ENCODE results near the gene ICA1. TPM values are rescaled to one million over a fixed set of nuclear protein-coding genes. Genes with fewer than 3 reads are reported as not detected.
A peak's percentile ranks its signal among the peaks of the same experiment; 100 is the strongest.

ICA1 gene
- total RNA-seq, 1 donor from 2014 or later: 54.9 TPM

GRCh38 chr7:8217200-8218068 lies 44.5 kb downstream of the ICA1 start:
- H3K4me1 ChIP-seq: peaks cover 19% of the 10 kb centered on the region
- no peaks in the 10 kb centered on the region for H3K27me3 ChIP-seq (ENCODE audit: low read depth)
- H3K27ac ChIP-seq (replicated peaks): no peak overlapping the region
- no peaks in the 10 kb centered on the region for H3K9me3 ChIP-seq (replicated peaks)
- H3K36me3 ChIP-seq: peaks cover 11% of the 10 kb centered on the region
- intact Hi-C loops (cut with micrococcal nuclease): no loop called here
- H3K4me3 ChIP-seq: no peak overlapping the region
- TF ChIP-seq CTCF (IDR thresholded peaks at IDR 0.05; ENCODE audit: borderline replicate concordance): peak; percentile 79
- DNase-seq: no peak

- no peak for TF ChIP-seq CTCF (IDR thresholded peaks at IDR 0.05; ENCODE audit: borderline replicate concordance)
Observed at GRCh38 chr7:8216334-8216690, 45.7 kb downstream of the ICA1 start.

GRCh38 chr7:8215648-8216333 lies 46.2 kb downstream of the ICA1 start:
- intact Hi-C loops (cut with micrococcal nuclease): no loop called here

More at GRCh38 chr7:8216334-8216690, 45.7 kb downstream of the ICA1 start:
- Histone ChIP-seq H3K4me3 (no peak overlapping the region), H3K4me1 (peaks cover 30% of the 10 kb centered on the region), H3K9me3 (replicated peaks) (no peaks in the 10 kb centered on the region), H3K27me3 (ENCODE audit: low read depth) (no peaks in the 10 kb centered on the region), H3K36me3 (peaks cover 11% of the 10 kb centered on the region), H3K27ac (replicated peaks) (no peak overlapping the region)
- DNase-seq: no peak
- intact Hi-C loops (cut with micrococcal nuclease): no loop called here

GRCh38 chr7:8214244-8214824 lies 47.6 kb downstream of the ICA1 start:
- intact Hi-C loops (cut with micrococcal nuclease): no loop called here
- Histone ChIP-seq H3K9me3 (replicated peaks) (no peaks in the 10 kb centered on the region), H3K4me3 (no peak overlapping the region), H3K27ac (replicated peaks) (no peak overlapping the region), H3K4me1 (peaks cover 39% of the 10 kb centered on the region), H3K36me3 (peaks cover 11% of the 10 kb centered on the region), H3K27me3 (ENCODE audit: low read depth) (no peaks in the 10 kb centered on the region)
- no peak for TF ChIP-seq CTCF (IDR thresholded peaks at IDR 0.05; ENCODE audit: borderline replicate concordance)
- DNase-seq: no peak

More at GRCh38 chr7:8215648-8216333, 46.2 kb downstream of the ICA1 start:
- DNase-seq: no peak
- no peak overlapping the region for H3K4me3 ChIP-seq
- TF ChIP-seq CTCF (IDR thresholded peaks at IDR 0.05; ENCODE audit: borderline replicate concordance): no peak
- H3K27me3 ChIP-seq (ENCODE audit: low read depth): no peaks in the 10 kb centered on the region
- peaks cover 11% of the 10 kb centered on the region for H3K36me3 ChIP-seq
- no peak overlapping the region for H3K27ac ChIP-seq (replicated peaks)
- peaks cover 35% of the 10 kb centered on the region for H3K4me1 ChIP-seq
- no peaks in the 10 kb centered on the region for H3K9me3 ChIP-seq (replicated peaks)

GRCh38 chr7:8213381-8213780 lies 48.6 kb downstream of the ICA1 start:
- no peaks in the 10 kb centered on the region for H3K9me3 ChIP-seq (replicated peaks)
- H3K27ac ChIP-seq (replicated peaks): no peak overlapping the region
- H3K36me3 ChIP-seq: peaks cover 6% of the 10 kb centered on the region
- no peak for TF ChIP-seq CTCF (IDR thresholded peaks at IDR 0.05; ENCODE audit: borderline replicate concordance)
- H3K4me1 ChIP-seq: peaks cover 39% of the 10 kb centered on the region
- no peak for DNase-seq
- intact Hi-C loops (cut with micrococcal nuclease): no loop called here
- H3K4me3 ChIP-seq: no peak overlapping the region
- no peaks in the 10 kb centered on the region for H3K27me3 ChIP-seq (ENCODE audit: low read depth)
